ENCODE measurements around the gene H6PD.

H6PD gene

GRCh38 chr1:9312168-9312720 is 77.7 kb downstream of the H6PD start:
- no peaks in the 10 kb centered on the region for H3K9me3 ChIP-seq (ENCODE audit: control insufficient read depth, insufficient read depth, low read depth, low read length)
- peaks cover 9% of the 10 kb centered on the region for H3K4me1 ChIP-seq (ENCODE audit: control insufficient read depth, insufficient read depth, low read length)
- POLR2A ChIA-PET = interaction anchor here (0.6 kb wide), 1 partner anchor 77 kb away, joined by 3 read pairs; no protein-coding TSS in a partner anchor
- no peaks in the 10 kb centered on the region for H3K36me3 ChIP-seq (ENCODE audit: control insufficient read depth in 2 of 2, insufficient read depth in 1 of 2, low read length in 2 of 2)
- no peak overlapping the region for H3K4me3 ChIP-seq (ENCODE audit: low read depth, low read length)
- no peak for TF ChIP-seq ZNF473 (tag by site-specific recombination; IDR thresholded peaks at IDR 0.05)
- no peak for TF ChIP-seq ZNF398 (tag by site-specific recombination; IDR thresholded peaks at IDR 0.05)
- TF ChIP-seq SCRT2 (tag by site-specific recombination; IDR thresholded peaks at IDR 0.05) = no peak
- no peak for TF ChIP-seq ZSCAN18 (tag by site-specific recombination; IDR thresholded peaks at IDR 0.05)
- no peak for TF ChIP-seq SP2 (tag by site-specific recombination; IDR thresholded peaks at IDR 0.05)
- TF ChIP-seq ZNF626 (tag by site-specific recombination; IDR thresholded peaks at IDR 0.05) = no peak
- no peak for TF ChIP-seq ZNF571 (tag by site-specific recombination; IDR thresholded peaks at IDR 0.05)
- no peak for TF ChIP-seq ZNF639 (tag by site-specific recombination; IDR thresholded peaks at IDR 0.05)
- TF ChIP-seq, protein P1, sequence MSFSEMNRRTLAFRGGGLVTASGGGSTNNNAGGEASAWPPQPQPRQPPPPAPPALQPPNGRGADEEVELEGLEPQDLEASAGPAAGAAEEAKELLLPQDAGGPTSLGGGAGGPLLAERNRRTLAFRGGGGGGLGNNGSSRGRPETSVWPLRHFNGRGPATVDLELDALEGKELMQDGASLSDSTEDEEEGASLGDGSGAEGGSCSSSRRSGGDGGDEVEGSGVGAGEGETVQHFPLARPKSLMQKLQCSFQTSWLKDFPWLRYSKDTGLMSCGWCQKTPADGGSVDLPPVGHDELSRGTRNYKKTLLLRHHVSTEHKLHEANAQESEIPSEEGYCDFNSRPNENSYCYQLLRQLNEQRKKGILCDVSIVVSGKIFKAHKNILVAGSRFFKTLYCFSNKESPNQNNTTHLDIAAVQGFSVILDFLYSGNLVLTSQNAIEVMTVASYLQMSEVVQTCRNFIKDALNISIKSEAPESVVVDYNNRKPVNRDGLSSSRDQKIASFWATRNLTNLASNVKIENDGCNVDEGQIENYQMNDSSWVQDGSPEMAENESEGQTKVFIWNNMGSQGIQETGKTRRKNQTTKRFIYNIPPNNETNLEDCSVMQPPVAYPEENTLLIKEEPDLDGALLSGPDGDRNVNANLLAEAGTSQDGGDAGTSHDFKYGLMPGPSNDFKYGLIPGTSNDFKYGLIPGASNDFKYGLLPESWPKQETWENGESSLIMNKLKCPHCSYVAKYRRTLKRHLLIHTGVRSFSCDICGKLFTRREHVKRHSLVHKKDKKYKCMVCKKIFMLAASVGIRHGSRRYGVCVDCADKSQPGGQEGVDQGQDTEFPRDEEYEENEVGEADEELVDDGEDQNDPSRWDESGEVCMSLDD (tag by site-specific recombination; IDR thresholded peaks at IDR 0.05) = no peak
- no peak for TF ChIP-seq ZNF658 (tag by site-specific recombination; IDR thresholded peaks at IDR 0.05)
- TF ChIP-seq ZNF302 (tag by site-specific recombination; IDR thresholded peaks at IDR 0.05; ENCODE audit: low read depth) = no peak
- TF ChIP-seq TCF7L2 (IDR thresholded peaks at IDR 0.05; ENCODE audit: borderline replicate concordance, low read depth, low read length) = no peak
- TF ChIP-seq SP3 (tag by site-specific recombination; IDR thresholded peaks at IDR 0.05) = no peak
- TF ChIP-seq AEBP2 (tag by site-specific recombination; IDR thresholded peaks at IDR 0.05; ENCODE audit: borderline replicate concordance) = no peak
- TF ChIP-seq ZSCAN16 (tag by site-specific recombination; IDR thresholded peaks at IDR 0.05) = no peak
- no peak for TF ChIP-seq PBX3 (CRISPR knock-in tag; IDR thresholded peaks at IDR 0.05)
- H3K27ac ChIP-seq (ENCODE audit: extremely low read depth, low read depth, low read length) = no peak overlapping the region
- CTCF ChIA-PET = no interaction called here
